RWPE1 (cell line): Measurements from ENCODE around the gene HBE1.

Source experiments
- CTCF ChIA-PET: fragments of 350-600 bp; sonication (Branson Sonifier 250); formaldehyde crosslinking; extraction: SDS; loops from one replicate; lab custom pipeline; 2021; lab: Yijun Ruan, JAX
- POLR2A ChIA-PET: fragments of 400-600 bp; formaldehyde crosslinking; extraction: SDS; loops from one replicate; lab custom pipeline; 2020; ENCODE audit warnings: antibody characterized with exemption; ENCODE audit not compliant: low non-redundant PET; lab: Yijun Ruan, JAX
- DNase-seq: peaks from one replicate; pipeline ENCODE4 v3.0.0; 2012; ENCODE audit warnings: low spot score
- H3K27ac ChIP-seq: fragments of 450-650 bp; 2 replicates; pipeline ENCODE4 v1.5.1; 2017
- CTCF ChIP-seq: fragments of 450-650 bp; conservative IDR thresholded peaks from 2 replicates; pipeline ENCODE4 v1.5.1; 2017; ENCODE audit warnings: low read depth, mild to moderate bottlenecking

Gene HBE1

GRCh38 chr11:5242933-5243815 lies 26.6 kb downstream of the HBE1 start:
- no peak for DNase-seq

GRCh38 chr11:5242208-5242607 lies 27.5 kb downstream of the HBE1 start:
- DNase-seq, result no peak
- POLR2A ChIA-PET, result no interaction called here
- TF ChIP-seq CTCF, result no peak
- H3K27ac ChIP-seq, result no peak overlapping the region
- CTCF ChIA-PET, result no interaction called here

More at GRCh38 chr11:5242933-5243815, 26.6 kb downstream of the HBE1 start:
- no peak for TF ChIP-seq CTCF
- ChIA-PET POLR2A (no interaction called here), CTCF (no interaction called here)
- no peak overlapping the region for H3K27ac ChIP-seq

DNA sequence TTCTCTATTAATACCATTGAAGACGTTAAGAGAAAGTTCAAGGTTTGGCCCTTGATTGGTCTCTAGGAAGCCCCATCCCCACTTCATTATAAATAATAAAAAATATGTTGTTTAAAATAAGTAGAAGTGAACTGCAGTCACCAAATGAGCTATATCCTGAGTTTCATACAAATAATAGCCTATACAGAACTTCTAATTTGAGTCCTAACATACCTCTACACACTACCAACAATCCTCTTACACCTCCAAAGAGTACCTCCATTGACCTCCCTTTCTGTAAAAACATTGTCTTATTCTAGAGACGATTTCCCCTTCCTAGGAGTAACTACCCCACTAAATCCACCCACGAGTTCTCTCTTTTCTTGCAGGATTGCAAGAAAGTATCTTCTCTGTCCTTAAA lies 28.3 kb downstream of the HBE1 start:
- CTCF ChIA-PET, result no interaction called here
- H3K27ac ChIP-seq, result no peak overlapping the region
- no peak for DNase-seq
- POLR2A ChIA-PET, result no interaction called here
- TF ChIP-seq CTCF, result no peak

DNA sequence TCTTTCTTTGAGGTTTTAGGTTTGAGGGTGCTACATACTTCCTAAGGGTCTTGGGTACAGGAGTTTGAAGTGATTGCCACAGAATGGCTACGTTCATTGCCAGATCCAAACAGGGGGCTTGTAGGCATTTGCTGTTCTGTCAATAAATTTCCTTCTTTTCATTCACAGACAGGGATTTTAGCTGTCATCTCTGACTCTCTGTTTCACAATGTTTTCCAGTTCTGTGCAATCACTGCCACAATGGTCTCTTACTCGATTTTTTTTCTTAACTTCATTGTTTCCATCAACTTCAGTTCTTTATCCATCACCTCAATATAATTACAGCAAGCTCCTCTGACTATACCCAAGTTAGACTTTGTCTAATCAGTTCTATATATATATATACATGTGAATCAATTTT lies 29.3 kb downstream of the HBE1 start:
- POLR2A ChIA-PET, result no interaction called here
- TF ChIP-seq CTCF, result no peak
- CTCF ChIA-PET, result no interaction called here
- DNase-seq, result no peak
- no peak overlapping the region for H3K27ac ChIP-seq

GRCh38 chr11:5240056-5240455 lies 29.7 kb downstream of the HBE1 start:
- CTCF ChIA-PET, result no interaction called here
- no peak overlapping the region for H3K27ac ChIP-seq
- no peak for DNase-seq
- no peak for TF ChIP-seq CTCF
- POLR2A ChIA-PET, result no interaction called here

DNA sequence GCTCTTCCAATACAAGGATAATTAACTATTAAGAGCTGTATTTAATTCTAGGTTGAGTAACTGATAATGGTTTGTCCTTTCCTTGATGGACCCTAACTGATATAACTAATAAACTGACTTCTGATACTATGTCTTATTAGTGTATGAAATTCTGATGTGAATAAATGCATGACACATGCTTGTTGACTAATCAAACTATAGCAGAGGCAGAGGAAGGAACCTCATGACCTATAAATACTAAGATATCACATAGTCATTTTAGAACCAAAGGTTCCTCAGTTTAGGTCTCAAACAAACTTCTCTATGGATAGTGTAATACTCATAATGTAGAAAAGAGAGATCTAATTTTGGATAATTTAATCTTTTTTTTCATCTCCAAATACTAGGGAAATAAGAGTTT lies 30.7 kb downstream of the HBE1 start:
- no peak for TF ChIP-seq CTCF
- H3K27ac ChIP-seq, result no peak overlapping the region
- ChIA-PET POLR2A (no interaction called here), CTCF (no interaction called here)
- DNase-seq, result no peak
